ENCODE data around the gene PDSS2. TPM values are rescaled to one million over a fixed set of nuclear protein-coding genes. Genes with fewer than 3 reads are reported as not detected.

The PDSS2 gene
- total RNA-seq, 1 donor from 2014 or later = 6.5 TPM

DNA sequence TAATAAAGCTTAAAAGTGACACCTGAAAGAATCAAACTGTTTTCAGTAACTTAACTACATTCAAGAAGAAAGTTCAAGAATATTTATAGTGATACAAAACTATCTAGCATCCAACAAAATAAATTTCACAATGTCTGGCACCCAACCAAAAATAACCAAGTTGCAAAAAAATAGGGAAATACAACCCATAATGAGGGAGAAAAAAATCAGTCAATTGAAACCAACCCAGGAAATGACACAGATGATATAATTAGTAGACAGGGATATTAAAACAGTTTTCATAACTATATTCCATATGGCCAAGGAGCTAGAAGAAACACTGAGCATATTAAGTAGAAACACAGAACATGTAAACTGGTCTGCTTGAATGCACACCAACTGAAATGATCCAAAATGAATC lies 223.9 kb downstream of the PDSS2 start:
- H3K27me3 Mint-ChIP-seq (ENCODE audit: unreplicated experiment) = no peaks in the 10 kb centered on the region

DNA sequence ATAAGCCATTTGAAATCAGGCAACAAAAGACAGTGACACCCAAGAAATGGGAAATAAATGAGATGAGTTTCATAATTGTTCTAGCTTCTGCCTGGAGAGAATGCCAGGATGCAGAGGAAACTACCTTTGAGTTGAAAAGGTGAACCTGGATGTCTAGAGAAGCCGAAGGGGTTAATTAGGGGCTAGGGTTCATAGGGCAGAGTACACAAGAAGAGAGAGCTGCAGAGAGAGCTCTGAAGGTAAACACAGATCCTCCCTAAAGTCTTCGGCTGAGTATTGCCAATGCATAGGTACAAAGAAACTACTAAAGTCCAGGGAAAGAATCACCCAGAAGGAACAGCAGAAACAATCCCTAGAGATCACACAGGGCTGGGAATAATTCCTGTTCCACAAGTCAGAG lies 224.4 kb downstream of the PDSS2 start:
- Mint-ChIP-seq H3K4me1 (ENCODE audit: low read depth, unreplicated experiment) (peaks cover 5% of the 10 kb centered on the region), H3K27me3 (ENCODE audit: unreplicated experiment) (no peaks in the 10 kb centered on the region), H3K9me3 (ENCODE audit: unreplicated experiment) (no peaks in the 10 kb centered on the region), H3K27ac (ENCODE audit: unreplicated experiment) (no peak overlapping the region), H3K36me3 (ENCODE audit: unreplicated experiment) (no peaks in the 10 kb centered on the region), H3K4me3 (ENCODE audit: unreplicated experiment) (no peak overlapping the region)
- DNase-seq = no peak
- TF ChIP-seq, protein P1, sequence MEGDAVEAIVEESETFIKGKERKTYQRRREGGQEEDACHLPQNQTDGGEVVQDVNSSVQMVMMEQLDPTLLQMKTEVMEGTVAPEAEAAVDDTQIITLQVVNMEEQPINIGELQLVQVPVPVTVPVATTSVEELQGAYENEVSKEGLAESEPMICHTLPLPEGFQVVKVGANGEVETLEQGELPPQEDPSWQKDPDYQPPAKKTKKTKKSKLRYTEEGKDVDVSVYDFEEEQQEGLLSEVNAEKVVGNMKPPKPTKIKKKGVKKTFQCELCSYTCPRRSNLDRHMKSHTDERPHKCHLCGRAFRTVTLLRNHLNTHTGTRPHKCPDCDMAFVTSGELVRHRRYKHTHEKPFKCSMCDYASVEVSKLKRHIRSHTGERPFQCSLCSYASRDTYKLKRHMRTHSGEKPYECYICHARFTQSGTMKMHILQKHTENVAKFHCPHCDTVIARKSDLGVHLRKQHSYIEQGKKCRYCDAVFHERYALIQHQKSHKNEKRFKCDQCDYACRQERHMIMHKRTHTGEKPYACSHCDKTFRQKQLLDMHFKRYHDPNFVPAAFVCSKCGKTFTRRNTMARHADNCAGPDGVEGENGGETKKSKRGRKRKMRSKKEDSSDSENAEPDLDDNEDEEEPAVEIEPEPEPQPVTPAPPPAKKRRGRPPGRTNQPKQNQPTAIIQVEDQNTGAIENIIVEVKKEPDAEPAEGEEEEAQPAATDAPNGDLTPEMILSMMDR (IDR thresholded peaks at IDR 0.05; ENCODE audit: partially characterized antibody, unreplicated experiment) = no peak

More for the DNA sequence above, 223.9 kb downstream of the PDSS2 start:
- TF ChIP-seq, protein P1 (IDR thresholded peaks at IDR 0.05; ENCODE audit: partially characterized antibody, unreplicated experiment) = no peak
- Mint-ChIP-seq H3K9me3 (ENCODE audit: unreplicated experiment) (no peaks in the 10 kb centered on the region), H3K4me1 (ENCODE audit: low read depth, unreplicated experiment) (peaks cover 5% of the 10 kb centered on the region), H3K36me3 (ENCODE audit: unreplicated experiment) (no peaks in the 10 kb centered on the region), H3K27ac (ENCODE audit: unreplicated experiment) (no peak overlapping the region), H3K4me3 (ENCODE audit: unreplicated experiment) (no peak overlapping the region)
- no peak for DNase-seq

GRCh38 chr6:107231243-107231642 lies 228.1 kb downstream of the PDSS2 start:
- DNase-seq = no peak
- TF ChIP-seq, protein P1 (IDR thresholded peaks at IDR 0.05; ENCODE audit: partially characterized antibody, unreplicated experiment) = no peak
- Mint-ChIP-seq H3K4me3 (ENCODE audit: unreplicated experiment) (no peak overlapping the region), H3K27me3 (ENCODE audit: unreplicated experiment) (peaks cover 1% of the 10 kb centered on the region), H3K36me3 (ENCODE audit: unreplicated experiment) (no peaks in the 10 kb centered on the region), H3K9me3 (ENCODE audit: unreplicated experiment) (no peaks in the 10 kb centered on the region), H3K27ac (ENCODE audit: unreplicated experiment) (no peak overlapping the region), H3K4me1 (ENCODE audit: low read depth, unreplicated experiment) (no peaks in the 10 kb centered on the region)

DNA sequence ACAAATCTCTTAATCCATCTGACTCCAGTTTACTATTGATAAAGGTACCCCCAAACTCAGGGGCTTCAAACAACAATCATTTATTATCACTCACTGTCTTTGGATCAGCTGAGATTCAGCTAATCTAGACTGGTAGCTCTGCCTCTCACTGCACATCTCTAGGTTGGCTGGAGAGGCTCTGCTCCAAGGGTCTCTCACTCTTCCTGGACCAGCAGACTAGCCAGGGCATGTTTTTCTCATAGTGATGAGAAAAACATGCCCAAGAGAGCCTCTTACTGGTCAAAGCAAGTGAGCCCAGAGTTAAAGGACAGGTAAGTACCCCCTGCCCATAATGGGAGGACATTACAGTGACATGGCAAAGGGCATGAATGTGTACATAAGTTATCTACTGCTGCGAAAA lies 228.9 kb downstream of the PDSS2 start:
- peaks cover 1% of the 10 kb centered on the region for H3K27me3 Mint-ChIP-seq (ENCODE audit: unreplicated experiment)
- TF ChIP-seq, protein P1 (IDR thresholded peaks at IDR 0.05; ENCODE audit: partially characterized antibody, unreplicated experiment) = no peak
- no peak overlapping the region for H3K27ac Mint-ChIP-seq (ENCODE audit: unreplicated experiment)
- H3K36me3 Mint-ChIP-seq (ENCODE audit: unreplicated experiment) = no peaks in the 10 kb centered on the region
- H3K4me3 Mint-ChIP-seq (ENCODE audit: unreplicated experiment) = no peak overlapping the region
- H3K4me1 Mint-ChIP-seq (ENCODE audit: low read depth, unreplicated experiment) = no peaks in the 10 kb centered on the region
- DNase-seq = no peak
- no peaks in the 10 kb centered on the region for H3K9me3 Mint-ChIP-seq (ENCODE audit: unreplicated experiment)

- Mint-ChIP-seq H3K9me3 (ENCODE audit: unreplicated experiment) (no peaks in the 10 kb centered on the region), H3K4me3 (ENCODE audit: unreplicated experiment) (no peak overlapping the region), H3K4me1 (ENCODE audit: low read depth, unreplicated experiment) (no peaks in the 10 kb centered on the region), H3K36me3 (ENCODE audit: unreplicated experiment) (no peaks in the 10 kb centered on the region), H3K27me3 (ENCODE audit: unreplicated experiment) (peaks cover 1% of the 10 kb centered on the region), H3K27ac (ENCODE audit: unreplicated experiment) (no peak overlapping the region)
- TF ChIP-seq, protein P1 (IDR thresholded peaks at IDR 0.05; ENCODE audit: partially characterized antibody, unreplicated experiment) = no peak
- DNase-seq = no peak
Measured at GRCh38 chr6:107230024-107230423, 229.3 kb downstream of the PDSS2 start.

Data from glutamatergic neuron (in vitro differentiated cells).